Transverse colon (tissue), 4 donors: ENCODE measurements around the gene APOB. TPM values are rescaled to one million over a fixed set of nuclear protein-coding genes. Genes with fewer than 3 reads are reported as not detected.

Source experiments
- total RNA-seq, 4 donors: library from RNA; depleted of rRNA; stranded (reverse); fragments of >200 nt; gene quantifications; one replicate each; pipeline ENCODE4 v1.1.0, GENCODE V29; 2016

The APOB gene
- total RNA-seq, 4 donors from 2014 or later, result 0.55 to 0.95 (median 0.67) TPM

Other genes with a start within 250 kb of the APOB start
- 10 to 100 TPM in 3 of 4 donors, 1 to 10 TPM in 1; 7.5 to 58.5 (median 15.2) TPM for gene LDAH, start 221.0 kb downstream of the APOB start, total RNA-seq
- under 1 TPM in 1 of 4 donors, not detected in 3; 0.32 TPM for gene TDRD15, start 79.9 kb upstream of the APOB start, total RNA-seq